Vagina (tissue), 2 donors: Measurements from ENCODE around the gene MRI1.
"Not testable (repeated sequence)": the region's sequence is repeated elsewhere in the genome, so short reads cannot be mapped to it uniquely, and the experiment has no call there.

Source experiments
- POLR2AphosphoS5 ChIP-seq, 2 donors: sonication (generic); formaldehyde crosslinking; IDR thresholded peaks; one replicate each; pipeline ENCODE4 v1.9.0; 2017; ENCODE audit warnings: antibody characterized with exemption in 2 of 2, mild to moderate bottlenecking in 2 of 2, low read depth in 1 of 2; ENCODE audit not compliant: insufficient read depth in 1 of 2
- TF ChIP-seq, protein P1 (sequence below), 3 experiments: fragments of 450-650 bp in 2 of 3; fragments of 200-600 bp in 1 of 3; sonication (generic) in 1 of 3; IDR thresholded peaks; one replicate each; pipeline ENCODE4 v1.5.1; 2017 to 2019; ENCODE audit warnings: antibody characterized with exemption in 3 of 3, mild to moderate bottlenecking in 2 of 3, moderate library complexity in 2 of 3

DNA sequence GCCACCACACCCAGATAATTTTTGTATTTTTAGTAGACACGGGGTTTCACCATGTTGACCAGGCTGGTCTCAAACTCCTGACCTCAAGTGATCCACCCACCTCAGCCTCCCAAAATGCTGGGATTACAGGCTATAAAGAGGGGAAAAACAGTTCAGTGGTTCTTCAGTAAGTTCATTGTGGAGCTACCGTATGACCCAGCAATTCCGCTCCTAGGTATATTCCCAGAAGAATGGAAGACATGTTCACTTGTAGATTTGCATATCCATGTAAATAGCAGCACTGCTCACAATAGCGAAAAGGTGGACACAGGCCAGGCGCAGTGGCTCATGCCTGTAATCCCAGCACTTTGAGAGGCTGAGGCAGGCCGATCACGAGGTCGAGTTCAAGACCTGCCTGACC is 15.5 kb downstream of the MRI1 start:
- TF ChIP-seq, protein P1, sequence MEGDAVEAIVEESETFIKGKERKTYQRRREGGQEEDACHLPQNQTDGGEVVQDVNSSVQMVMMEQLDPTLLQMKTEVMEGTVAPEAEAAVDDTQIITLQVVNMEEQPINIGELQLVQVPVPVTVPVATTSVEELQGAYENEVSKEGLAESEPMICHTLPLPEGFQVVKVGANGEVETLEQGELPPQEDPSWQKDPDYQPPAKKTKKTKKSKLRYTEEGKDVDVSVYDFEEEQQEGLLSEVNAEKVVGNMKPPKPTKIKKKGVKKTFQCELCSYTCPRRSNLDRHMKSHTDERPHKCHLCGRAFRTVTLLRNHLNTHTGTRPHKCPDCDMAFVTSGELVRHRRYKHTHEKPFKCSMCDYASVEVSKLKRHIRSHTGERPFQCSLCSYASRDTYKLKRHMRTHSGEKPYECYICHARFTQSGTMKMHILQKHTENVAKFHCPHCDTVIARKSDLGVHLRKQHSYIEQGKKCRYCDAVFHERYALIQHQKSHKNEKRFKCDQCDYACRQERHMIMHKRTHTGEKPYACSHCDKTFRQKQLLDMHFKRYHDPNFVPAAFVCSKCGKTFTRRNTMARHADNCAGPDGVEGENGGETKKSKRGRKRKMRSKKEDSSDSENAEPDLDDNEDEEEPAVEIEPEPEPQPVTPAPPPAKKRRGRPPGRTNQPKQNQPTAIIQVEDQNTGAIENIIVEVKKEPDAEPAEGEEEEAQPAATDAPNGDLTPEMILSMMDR (IDR thresholded peaks at IDR 0.05) = not testable (repeated sequence)
- TF ChIP-seq POLR2AphosphoS5 (IDR thresholded peaks at IDR 0.05; ENCODE audit: insufficient read depth in 1 of 2, low read depth in 1 of 2) = not testable (repeated sequence)
